B cell (primary cell): ENCODE results near the gene F8.
"Not testable (repeated sequence)": the region's sequence is repeated elsewhere in the genome, so short reads cannot be mapped to it uniquely, and the experiment has no call there.

Experiments
- CTCF ChIP-seq: fragments of 200-600 bp; IDR thresholded peaks from one replicate; pipeline ENCODE4 v1.8.0; 2022; ENCODE audit warnings: antibody characterized with exemption, mild to moderate bottlenecking
- EZH2 ChIP-seq: IDR thresholded peaks from 2 replicates; pipeline ENCODE4 v1.6.1; 2012; ENCODE audit warnings: borderline replicate concordance, low read depth, mild to moderate bottlenecking, moderate library complexity, low read length; ENCODE audit not compliant: insufficient read depth, poor library complexity, severe bottlenecking

DNA sequence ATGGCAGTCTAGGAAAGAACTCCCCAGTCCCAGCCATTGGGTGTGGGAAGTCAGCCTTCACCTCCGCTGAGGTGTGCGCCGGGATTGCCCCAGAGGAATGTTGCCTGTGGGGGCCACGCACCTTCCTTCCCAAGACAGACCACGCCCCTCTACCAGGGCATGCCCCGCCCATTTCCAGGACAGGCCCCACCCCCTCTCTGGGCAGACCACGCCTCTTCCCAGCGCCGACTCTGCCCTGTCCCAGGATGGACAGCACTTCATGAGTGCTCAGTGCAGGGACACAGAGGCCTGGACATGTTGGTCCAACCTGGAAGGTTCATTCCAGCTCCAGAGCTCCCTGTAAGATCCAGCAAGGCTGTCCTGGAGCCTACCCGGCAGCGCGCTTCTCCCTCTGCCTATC lies 13.9 kb downstream of the F8 start:
- TF ChIP-seq CTCF, EZH2: not testable (repeated sequence)
